GM03348 (cell line): ENCODE data around the gene MYH9.

Source experiments
- DNase-seq: peaks from one replicate; pipeline ENCODE4 v3.0.0; 2012; ENCODE audit warnings: low spot score

The MYH9 gene

GRCh38 chr22:36246718-36247117 lies 141.0 kb downstream of the MYH9 start:
- DNase-seq = no peak

DNA sequence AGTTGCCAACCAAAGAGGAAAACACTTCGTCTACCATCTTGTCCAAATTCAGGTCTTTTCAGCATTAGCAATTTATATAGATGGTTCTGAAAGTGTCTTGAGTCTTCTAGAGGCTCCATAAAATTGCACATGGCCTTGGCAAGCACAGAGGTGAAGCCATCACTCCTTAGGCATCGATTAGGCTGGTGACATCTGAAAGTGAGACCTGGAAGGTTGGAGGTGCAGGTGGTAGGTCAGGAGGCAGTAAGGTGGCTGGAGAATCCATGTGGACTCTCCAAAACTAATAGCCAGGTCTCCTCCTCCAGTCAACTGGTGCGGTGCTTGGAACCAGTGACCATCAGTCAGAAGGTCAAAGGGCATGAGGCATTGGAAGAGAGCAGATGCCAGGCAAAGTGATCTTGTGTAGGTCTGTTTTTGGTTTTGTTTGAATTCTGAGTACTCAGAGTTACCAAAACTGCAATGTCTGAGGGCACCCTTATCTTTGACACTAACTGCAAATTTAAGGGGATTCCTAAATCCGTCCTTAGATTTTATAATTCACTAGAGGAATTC lies 141.9 kb downstream of the MYH9 start:
- DNase-seq = no peak

DNA sequence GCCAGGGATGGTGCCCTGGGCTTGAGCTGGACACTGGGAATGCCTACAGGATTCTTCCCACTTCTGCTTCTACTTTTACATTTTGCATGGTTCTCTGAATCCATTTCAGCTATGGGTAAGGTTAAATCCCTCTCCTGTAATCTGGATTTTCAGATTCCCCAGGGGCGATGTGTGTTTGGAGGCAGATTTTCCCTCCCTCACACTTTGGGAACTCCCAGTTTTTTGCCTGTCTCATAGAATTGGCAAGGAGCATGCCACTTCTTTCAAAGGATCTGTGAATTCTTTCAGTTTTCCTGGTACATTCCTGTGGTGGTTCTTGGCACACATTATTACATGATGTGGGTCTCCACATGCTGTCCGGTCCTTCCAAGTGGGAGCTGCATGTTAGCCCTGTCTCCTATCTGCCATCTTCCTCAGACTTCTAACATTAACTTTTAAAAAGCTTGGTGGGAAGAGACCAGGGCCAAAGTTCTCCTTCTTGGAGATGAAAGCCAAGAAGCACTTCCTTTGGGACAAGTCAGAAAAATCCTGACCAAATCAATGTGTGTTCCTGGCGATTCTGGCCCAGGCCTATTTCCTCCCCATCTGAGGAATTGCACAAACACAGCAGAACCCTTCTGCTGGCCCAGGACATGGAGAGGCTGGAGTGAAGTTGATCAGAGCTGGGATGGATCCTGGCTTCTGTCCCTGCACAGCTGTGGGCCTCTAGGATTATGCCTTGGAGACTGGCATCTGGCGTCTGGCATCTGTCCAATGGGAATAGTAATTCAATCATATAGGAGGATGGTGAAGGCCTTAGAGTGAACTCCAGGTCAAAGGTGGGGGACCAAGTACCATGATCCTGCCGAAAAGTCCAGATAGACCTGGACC lies 143.0 kb downstream of the MYH9 start:
- DNase-seq = peak; percentile 66

- no peak for DNase-seq
Measured at GRCh38 chr22:36243986-36244385, 143.8 kb downstream of the MYH9 start.

DNA sequence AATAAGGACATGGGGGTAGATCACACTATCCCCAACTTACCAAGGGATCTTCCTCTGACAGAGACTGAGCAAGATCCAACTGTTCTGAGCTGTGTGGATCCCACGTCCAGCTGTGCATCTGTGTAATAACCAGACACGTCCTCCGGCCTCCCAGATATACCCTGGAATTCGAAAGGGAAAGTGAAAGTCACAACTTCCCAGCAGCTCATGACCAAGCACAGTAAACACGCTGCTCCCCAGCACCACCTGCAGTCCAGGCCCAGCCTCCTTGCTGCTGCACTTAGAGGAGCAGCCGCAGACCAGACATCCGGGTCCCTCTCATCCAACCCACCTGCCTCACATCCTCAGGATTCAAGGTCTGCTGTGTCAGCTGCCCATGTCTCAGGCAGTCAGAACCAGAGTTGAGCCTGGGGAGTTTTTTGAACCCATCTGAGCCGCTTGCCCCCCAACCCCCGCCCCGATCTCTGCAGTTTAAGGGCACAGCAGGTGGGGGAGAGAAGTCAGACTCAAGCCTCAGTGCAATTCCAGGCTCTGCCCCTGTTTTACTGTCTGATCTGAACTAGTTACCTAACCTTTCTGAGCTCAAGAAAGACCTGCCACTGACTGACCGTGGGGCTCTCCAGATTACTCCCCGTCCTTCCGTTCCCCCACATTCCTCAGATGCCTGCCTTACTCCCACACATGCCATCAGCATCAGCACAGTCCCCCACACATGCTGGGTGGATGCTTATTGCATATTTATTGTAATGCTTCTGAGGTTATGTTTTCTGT lies 148.2 kb downstream of the MYH9 start, which contains the start of gene APOL2:
APOL2 (minus strand) TSS at position 127 of the 771 bp plus-strand sequence. CDS start 6,365 bp downstream, outside the sequence.
- peak; percentile 92 for DNase-seq

DNA sequence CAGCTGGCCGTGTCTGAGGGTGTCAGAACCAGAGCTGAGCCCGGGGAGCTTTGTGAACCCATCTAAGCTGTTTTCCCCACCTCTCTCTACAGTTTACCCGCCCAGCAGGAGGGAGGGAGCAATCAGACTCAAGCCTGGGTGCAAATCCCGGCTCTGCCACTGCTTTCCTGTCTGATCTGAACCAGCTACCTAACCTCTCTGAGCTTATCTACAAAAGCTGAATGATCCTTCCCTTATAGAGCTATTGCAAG lies 148.7 kb downstream of the MYH9 start:
- DNase-seq = peak; percentile 39

DNA sequence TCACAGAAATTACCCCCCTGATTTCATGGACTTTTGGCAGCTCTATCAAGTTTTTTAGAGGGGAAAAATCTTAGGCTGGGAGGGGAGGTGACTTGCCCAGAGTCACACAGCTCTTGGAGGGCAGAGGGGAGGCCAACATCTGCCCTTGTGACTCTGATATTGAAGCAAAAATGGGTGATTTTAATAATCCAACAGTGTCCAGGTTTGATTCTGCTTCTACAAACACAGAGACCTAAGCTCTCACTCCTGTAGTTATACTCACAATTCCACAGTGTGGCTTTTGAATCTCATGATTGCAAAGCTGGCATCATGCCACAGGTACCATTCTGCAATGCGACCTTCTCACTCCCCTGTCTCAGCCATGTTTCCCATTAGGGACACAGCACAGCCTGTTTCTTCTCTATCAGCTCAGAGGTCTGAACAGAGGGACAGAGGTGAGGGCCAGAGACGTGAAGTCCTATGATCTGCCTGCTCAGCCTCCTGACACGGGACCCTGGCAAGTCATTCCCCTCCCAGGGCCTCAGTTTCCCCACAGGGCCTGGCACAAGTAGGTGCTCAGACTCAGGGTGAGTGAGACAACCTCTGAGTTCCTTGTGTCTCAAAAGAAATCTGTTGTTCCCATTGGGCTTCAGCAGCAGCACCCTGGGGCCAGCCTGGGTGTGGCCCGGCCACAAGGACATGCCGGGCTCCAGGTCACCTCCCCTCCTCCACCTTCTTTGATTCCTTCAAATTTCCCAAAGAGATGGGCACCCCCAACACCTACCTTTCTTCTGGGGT lies 149.2 kb downstream of the MYH9 start:
- DNase-seq = no peak

DNA sequence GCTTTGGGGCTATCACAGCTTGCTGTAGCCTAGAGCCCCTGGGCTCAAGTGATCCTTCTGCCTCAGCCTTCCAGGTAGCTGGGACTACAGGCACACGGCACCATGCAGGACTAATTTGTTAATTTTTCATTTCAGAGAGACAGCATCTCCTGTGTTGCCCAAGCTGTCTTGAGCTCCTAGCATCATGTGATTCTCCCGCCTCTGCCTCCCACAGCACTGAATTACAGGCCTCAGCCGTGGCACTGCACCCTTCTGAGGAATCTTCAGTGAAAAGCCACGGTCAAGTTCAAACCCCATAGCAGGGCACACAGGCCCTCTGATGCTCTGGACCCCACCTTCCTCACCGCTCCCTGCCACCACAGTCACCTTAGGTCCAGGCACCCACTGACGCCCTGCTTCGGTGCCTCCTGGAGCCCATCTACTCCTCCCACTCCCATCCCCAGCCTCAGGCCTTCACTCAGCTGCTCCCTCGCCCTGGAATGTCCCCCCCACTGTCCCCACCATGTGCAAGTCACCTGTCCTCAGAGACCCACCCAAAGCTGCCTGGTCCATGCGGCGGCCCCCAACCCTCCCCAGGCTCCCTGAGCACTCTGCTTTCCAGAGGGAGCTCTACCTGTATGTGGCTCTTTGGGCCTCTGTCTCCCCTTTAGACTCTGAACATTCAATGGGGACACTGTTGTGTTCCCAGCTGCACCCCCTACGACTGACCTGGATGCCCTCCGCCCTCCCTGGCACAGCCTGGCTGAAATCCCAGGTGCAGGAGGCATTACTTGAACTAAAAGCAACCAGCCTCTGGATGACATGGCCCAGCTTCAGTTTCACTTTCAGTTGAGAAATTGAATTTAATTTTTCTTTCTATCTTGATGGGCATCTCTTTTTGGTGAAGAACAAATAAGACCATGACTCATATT lies 150.1 kb downstream of the MYH9 start:
- peak; percentile 50 for DNase-seq

DNA sequence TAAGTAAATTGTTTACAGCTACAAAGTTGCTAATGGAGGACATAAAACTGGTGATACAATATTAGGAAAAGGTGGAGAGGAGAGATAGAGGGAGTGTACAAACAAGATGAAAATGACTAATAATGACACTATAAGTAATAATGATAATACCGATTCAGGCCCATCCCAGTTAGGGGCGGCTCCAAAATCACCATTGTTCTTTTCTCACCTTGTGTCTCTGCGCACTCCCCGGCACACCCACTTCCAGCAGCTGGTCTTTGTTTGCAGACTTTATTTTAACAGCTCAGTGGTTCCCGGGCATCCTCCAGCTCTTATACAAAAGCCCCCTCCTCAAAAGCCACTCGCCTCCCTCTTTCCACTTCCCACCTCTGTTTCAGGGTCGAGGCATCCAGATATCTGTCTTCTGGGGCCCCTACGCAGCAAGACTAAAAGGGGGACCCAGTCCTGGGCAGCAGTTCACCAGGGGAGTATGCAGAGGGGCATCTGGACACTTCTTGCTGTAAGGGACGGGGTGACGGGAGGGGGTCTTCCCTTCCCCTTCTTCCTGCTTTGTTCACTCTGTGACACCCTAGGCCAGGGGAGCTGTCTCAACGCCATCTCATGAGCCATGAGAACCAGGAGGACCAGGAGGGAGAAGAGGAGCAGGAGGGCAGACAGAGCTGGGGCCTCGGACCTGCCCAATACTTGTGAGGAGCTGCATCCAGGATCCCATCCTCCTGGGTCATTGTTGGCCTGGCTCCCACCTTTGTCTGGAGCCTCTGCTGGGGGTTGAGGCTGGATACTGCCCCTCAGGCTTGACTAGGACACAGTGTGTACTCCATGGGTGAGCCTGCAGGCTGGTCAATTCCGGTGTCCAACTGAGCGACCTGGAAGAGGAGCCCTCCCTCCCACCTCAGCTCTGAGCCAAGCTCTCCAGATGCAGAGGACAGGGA lies 151.1 kb downstream of the MYH9 start:
- no peak for DNase-seq

DNA sequence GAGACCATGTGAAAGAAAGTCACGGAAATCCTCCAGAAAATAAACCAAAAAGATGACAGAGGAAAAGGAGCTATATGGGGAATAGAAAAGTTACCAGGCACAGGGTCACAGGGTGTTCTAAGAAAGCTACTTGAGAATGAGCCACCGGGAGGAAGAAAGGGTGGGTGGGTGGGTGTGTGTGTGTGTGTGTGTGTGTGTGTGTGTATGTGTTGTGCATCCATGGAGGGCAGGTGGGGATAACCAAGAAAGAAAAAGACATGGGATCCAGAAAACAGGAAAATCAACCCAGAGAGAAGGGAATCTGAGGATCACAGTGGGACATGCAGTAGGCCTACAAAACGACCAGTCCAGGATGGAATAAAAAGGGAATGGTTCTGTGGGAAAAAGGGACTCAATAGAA lies 152.2 kb downstream of the MYH9 start:
- no peak for DNase-seq

- no peak for DNase-seq
Measured at GRCh38 chr22:36234919-36235318, 152.8 kb downstream of the MYH9 start.

GRCh38 chr22:36234213-36234612 lies 153.6 kb downstream of the MYH9 start:
- DNase-seq = no peak

- no peak for DNase-seq
Measured at GRCh38 chr22:36233796-36234195, 154.0 kb downstream of the MYH9 start.

DNA sequence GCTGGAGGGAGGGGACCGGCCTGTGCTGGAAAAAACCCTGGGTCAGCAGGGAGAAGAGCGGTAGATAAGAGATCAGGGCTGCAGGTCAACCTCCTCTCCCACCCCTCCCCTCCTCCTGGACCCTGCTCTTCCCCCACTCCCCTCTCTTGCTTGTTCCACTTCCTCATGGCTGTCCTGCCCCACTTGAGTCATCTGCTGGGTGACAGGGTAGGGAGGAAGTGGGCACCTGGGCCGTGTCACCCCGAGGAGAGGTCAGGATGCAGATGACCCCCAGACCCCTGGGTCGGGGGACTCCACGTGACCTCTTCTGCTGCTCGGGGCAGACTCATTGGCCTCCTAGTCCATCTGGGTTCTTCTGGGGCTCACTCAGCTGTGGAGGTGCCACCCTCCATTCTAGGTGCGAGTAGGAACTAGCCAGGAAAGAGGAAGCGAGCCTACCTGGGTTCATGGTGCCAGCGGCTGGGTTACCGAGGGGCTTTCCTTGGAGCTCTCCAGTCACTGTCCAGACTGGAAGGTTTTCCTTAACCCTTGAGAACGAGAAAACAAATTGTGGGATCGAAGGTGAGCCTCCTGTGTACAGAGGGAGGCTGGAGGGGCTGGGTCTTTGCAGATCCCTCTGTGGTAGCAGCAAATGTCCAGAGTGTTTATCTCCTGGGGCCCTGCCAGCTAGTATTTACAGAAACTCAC lies 154.9 kb downstream of the MYH9 start:
- DNase-seq = no peak
